H9 (cell line): ENCODE data around the gene RAB2B. TPM values are rescaled to one million over a fixed set of nuclear protein-coding genes. Genes with fewer than 3 reads are reported as not detected.

Source experiments
- DNase-seq: peaks from one replicate; pipeline ENCODE4 v3.0.0-alpha.2; 2017
- H2AFZ ChIP-seq: one replicate; pipeline ENCODE4 v1.6.1; 2013; ENCODE audit warnings: mild to moderate bottlenecking, low read length, control low read depth, moderate library complexity
- H2AK5ac ChIP-seq: 2 replicates; pipeline ENCODE4 v1.6.1; 2013; ENCODE audit warnings: low read length, control low read depth, mixed read lengths; ENCODE audit not compliant: insufficient read length
- H2BK120ac ChIP-seq: one replicate; pipeline ENCODE4 v1.6.1; 2013; ENCODE audit warnings: low read depth, mild to moderate bottlenecking, low read length, control low read depth, inconsistent platforms; ENCODE audit not compliant: poor library complexity, severe bottlenecking
- H2BK12ac ChIP-seq: 2 replicates; pipeline ENCODE4 v1.6.1; 2013; ENCODE audit warnings: low read length, control low read depth, mixed read lengths, low read depth; ENCODE audit not compliant: insufficient read length
- H2BK15ac ChIP-seq: 2 replicates; pipeline ENCODE4 v1.6.1; 2013; ENCODE audit warnings: low read depth, low read length, control low read depth
- H2BK20ac ChIP-seq: one replicate; pipeline ENCODE4 v1.6.1; 2013; ENCODE audit warnings: low read depth, mild to moderate bottlenecking, low read length, control low read depth, inconsistent platforms; ENCODE audit not compliant: poor library complexity, severe bottlenecking
- H2BK5ac ChIP-seq: 2 replicates; pipeline ENCODE4 v1.6.1; 2013; ENCODE audit warnings: low read length, control low read depth, mixed read lengths; ENCODE audit not compliant: insufficient read length
- H3K14ac ChIP-seq: 2 replicates; pipeline ENCODE4 v1.6.1; 2013; ENCODE audit warnings: low read length, control low read depth; ENCODE audit not compliant: insufficient read depth
- H3K18ac ChIP-seq: 2 replicates; pipeline ENCODE4 v1.6.1; 2013; ENCODE audit warnings: low read depth, mild to moderate bottlenecking, mixed read lengths, low read length, control low read depth; ENCODE audit not compliant: insufficient read length
- H3K23ac ChIP-seq: 2 replicates; pipeline ENCODE4 v1.6.1; 2013; ENCODE audit warnings: low read length, control low read depth, mixed read lengths, low read depth; ENCODE audit not compliant: insufficient read length
- H3K23me2 ChIP-seq: 2 replicates; pipeline ENCODE4 v1.6.1; 2013; ENCODE audit warnings: low read depth, mild to moderate bottlenecking, mixed read lengths, low read length, control low read depth; ENCODE audit not compliant: insufficient read length, poor library complexity, severe bottlenecking
- H3K27ac ChIP-seq: 2 replicates; pipeline ENCODE4 v1.5.1; 2013; ENCODE audit warnings: low read length, control low read depth, mixed read lengths, low read depth; ENCODE audit not compliant: insufficient read length
- H3K27me3 ChIP-seq: 2 replicates; pipeline ENCODE4 v1.6.1; 2013; ENCODE audit warnings: low read length, control low read depth, inconsistent platforms; ENCODE audit not compliant: insufficient read depth
- H3K4ac ChIP-seq: 2 replicates; pipeline ENCODE4 v1.6.1; 2013; ENCODE audit warnings: low read depth, mild to moderate bottlenecking, control low read depth, inconsistent platforms, low read length, moderate library complexity
- H3K4me1 ChIP-seq: 2 replicates; pipeline ENCODE4 v1.6.1; 2013; ENCODE audit warnings: low read length, control low read depth, inconsistent platforms; ENCODE audit not compliant: insufficient read depth
- H3K4me2 ChIP-seq: 2 replicates; pipeline ENCODE4 v1.6.1; 2013; ENCODE audit warnings: low read length, control low read depth, mixed read lengths; ENCODE audit not compliant: insufficient read length, insufficient read depth
- H3K56ac ChIP-seq: 2 replicates; pipeline ENCODE4 v1.6.1; 2013; ENCODE audit warnings: low read depth, mild to moderate bottlenecking, mixed read lengths, low read length, control low read depth; ENCODE audit not compliant: insufficient read length
- H3K79me1 ChIP-seq: 2 replicates; pipeline ENCODE4 v1.6.1; 2013; ENCODE audit warnings: low read depth, mild to moderate bottlenecking, moderate library complexity, low read length, control low read depth, inconsistent platforms; ENCODE audit not compliant: insufficient read depth, poor library complexity, severe bottlenecking
- H3K79me2 ChIP-seq: 2 replicates; pipeline ENCODE4 v1.6.1; 2013; ENCODE audit warnings: low read length, control low read depth, inconsistent platforms; ENCODE audit not compliant: insufficient read depth
- H3K9ac ChIP-seq: 2 replicates; pipeline ENCODE4 v1.6.1; 2013; ENCODE audit warnings: low read length, control low read depth, mixed read lengths; ENCODE audit not compliant: insufficient read length; ENCODE audit errors: extremely low read depth
- H3K9me3 ChIP-seq: one replicate; pipeline ENCODE4 v1.6.1; 2013; ENCODE audit warnings: low read depth, low read length, inconsistent platforms; ENCODE audit not compliant: control insufficient read depth
- H3T11ph ChIP-seq: one replicate; pipeline ENCODE4 v1.6.1; 2013; ENCODE audit warnings: mild to moderate bottlenecking, low read length, control low read depth, inconsistent platforms
- H4K20me1 ChIP-seq: one replicate; pipeline ENCODE4 v1.6.1; 2013; ENCODE audit not compliant: control insufficient read depth, insufficient read length, insufficient read depth
- H4K5ac ChIP-seq: 2 replicates; pipeline ENCODE4 v1.6.1; 2013; ENCODE audit warnings: low read depth, mild to moderate bottlenecking, mixed read lengths, low read length, control low read depth; ENCODE audit not compliant: insufficient read length
- H4K8ac ChIP-seq: replicated peaks from 2 replicates; pipeline ENCODE4 v1.6.1; 2013; ENCODE audit warnings: low read length, control low read depth, mixed read lengths, low read depth; ENCODE audit not compliant: insufficient read length
- H4K91ac ChIP-seq: 2 replicates; pipeline ENCODE4 v1.6.1; 2013; ENCODE audit warnings: low read depth, mild to moderate bottlenecking, moderate library complexity, mixed read lengths, low read length, control low read depth; ENCODE audit not compliant: insufficient read length
- H3K27ac Mint-ChIP-seq, 3 experiments: 2 replicates in 2 of 3; 3 replicates in 1 of 3; pipeline ENCODE4 v1.8.0; 2020 to 2021; ENCODE audit warnings: mixed read lengths in 3 of 3, mild to moderate bottlenecking in 1 of 3, moderate library complexity in 1 of 3
- H3K27me3 Mint-ChIP-seq: 2 replicates; pipeline ENCODE4 v1.8.0; 2021; ENCODE audit warnings: low read depth, mild to moderate bottlenecking, moderate library complexity, mixed read lengths
- H3K36me3 Mint-ChIP-seq, 3 experiments: 2 replicates in 2 of 3; 3 replicates in 1 of 3; pipeline ENCODE4 v1.8.0; 2020 to 2021; ENCODE audit warnings: low read depth in 3 of 3, mixed read lengths in 3 of 3; ENCODE audit not compliant: insufficient read depth in 1 of 3
- H3K4me1 Mint-ChIP-seq, 2 experiments: 2 replicates each; pipeline ENCODE4 v1.8.0; 2020; ENCODE audit warnings: mixed read lengths in 2 of 2
- H3K4me3 Mint-ChIP-seq, 2 experiments: 2 replicates in 1 of 2; 3 replicates in 1 of 2; pipeline ENCODE4 v1.8.0; 2020 to 2021; ENCODE audit warnings: mild to moderate bottlenecking in 2 of 2, mixed read lengths in 2 of 2, moderate library complexity in 1 of 2
- H3K9me3 Mint-ChIP-seq, 2 experiments: 2 replicates in 1 of 2; 3 replicates in 1 of 2; pipeline ENCODE4 v1.8.0; 2020; ENCODE audit warnings: mild to moderate bottlenecking in 2 of 2, mixed read lengths in 2 of 2, moderate library complexity in 1 of 2
- WGBS: extraction: QIAGEN DNeasy Blood & Tissue Kit; methylation state at CpG from one replicate; pipeline ENCODE4 v1.1.7; 2013; ENCODE audit warnings: missing lambda C conversion rate, low lambda C conversion rate, mixed read lengths; ENCODE audit not compliant: insufficient read length; ENCODE audit errors: extremely low coverage; 5-methylcytosine and 5-hydroxymethylcytosine counted together
- total RNA-seq: library from RNA; stranded (reverse); gene quantifications from 2 replicates; pipeline ENCODE4 v1.2.1, GENCODE V29; 2021
- TF ChIP-seq, protein P1 (sequence below): fragments of 200-600 bp; sonication (generic); conservative IDR thresholded peaks from 3 replicates; pipeline ENCODE4 v1.8.0; 2021; ENCODE audit warnings: antibody characterized with exemption, mild to moderate bottlenecking

The RAB2B gene
- total RNA-seq, 1 experiment from 2014 or later = 27.9 TPM

DNA sequence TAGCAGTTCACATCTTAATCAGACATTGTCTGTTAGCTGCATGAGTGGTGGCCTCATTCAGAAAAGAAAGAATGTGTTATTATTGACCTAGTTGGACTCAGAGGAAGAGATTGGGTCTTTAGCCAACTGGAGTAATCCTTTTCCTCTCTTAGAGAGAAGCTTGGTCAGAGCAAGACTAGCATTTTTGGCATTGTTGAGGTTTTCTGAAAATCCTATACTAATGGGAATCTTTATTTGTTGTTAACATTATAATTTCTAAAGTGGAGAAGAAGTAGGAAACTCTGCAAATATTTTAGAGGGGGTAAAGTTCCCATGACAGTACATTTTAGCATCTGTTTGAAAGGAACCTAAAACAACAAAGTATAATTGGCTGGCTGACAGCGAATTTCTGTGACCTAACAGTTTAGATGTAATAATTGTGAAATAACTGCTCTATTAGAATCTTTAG, 9.9 kb upstream of the RAB2B start:
- no peaks in the 10 kb centered on the region for H3K9me3 Mint-ChIP-seq
- Histone ChIP-seq H2BK15ac (no peak overlapping the region), H3K79me1 (no peaks in the 10 kb centered on the region), H2BK20ac (no peak overlapping the region), H3K9ac (no peak overlapping the region), H3K4me2 (no peak overlapping the region), H2BK12ac (no peak overlapping the region), H2BK5ac (no peak overlapping the region), H3K23me2 (no peaks in the 10 kb centered on the region), H3K18ac (no peak overlapping the region), H2AFZ (no peak overlapping the region), H3K9me3 (no peaks in the 10 kb centered on the region), H2BK120ac (no peak overlapping the region), H3K4ac (no peak overlapping the region), H4K91ac (no peak overlapping the region), H4K20me1 (no peaks in the 10 kb centered on the region), H3K27me3 (no peaks in the 10 kb centered on the region), H3K56ac (no peak overlapping the region), H3T11ph (no peak overlapping the region), H3K14ac (no peak overlapping the region), H3K23ac (no peak overlapping the region), H2AK5ac (no peak overlapping the region), H4K5ac (no peak overlapping the region), H3K27ac (no peak overlapping the region), H3K79me2 (no peaks in the 10 kb centered on the region), H3K4me1 (no peaks in the 10 kb centered on the region), H4K8ac (no peak overlapping the region)
- no peak overlapping the region for H3K27ac Mint-ChIP-seq
- H3K27me3 Mint-ChIP-seq = no peaks in the 10 kb centered on the region
- no peak overlapping the region for H3K4me3 Mint-ChIP-seq
- DNase-seq = no peak
- peaks cover 9 to 36% (median 33%) of the 10 kb centered on the region in 3 experiments; a peak in 6 of 7 replicates for H3K36me3 Mint-ChIP-seq
- no CpG with 5 or more reads among the region's 1 CpG for WGBS
- TF ChIP-seq, protein P1, sequence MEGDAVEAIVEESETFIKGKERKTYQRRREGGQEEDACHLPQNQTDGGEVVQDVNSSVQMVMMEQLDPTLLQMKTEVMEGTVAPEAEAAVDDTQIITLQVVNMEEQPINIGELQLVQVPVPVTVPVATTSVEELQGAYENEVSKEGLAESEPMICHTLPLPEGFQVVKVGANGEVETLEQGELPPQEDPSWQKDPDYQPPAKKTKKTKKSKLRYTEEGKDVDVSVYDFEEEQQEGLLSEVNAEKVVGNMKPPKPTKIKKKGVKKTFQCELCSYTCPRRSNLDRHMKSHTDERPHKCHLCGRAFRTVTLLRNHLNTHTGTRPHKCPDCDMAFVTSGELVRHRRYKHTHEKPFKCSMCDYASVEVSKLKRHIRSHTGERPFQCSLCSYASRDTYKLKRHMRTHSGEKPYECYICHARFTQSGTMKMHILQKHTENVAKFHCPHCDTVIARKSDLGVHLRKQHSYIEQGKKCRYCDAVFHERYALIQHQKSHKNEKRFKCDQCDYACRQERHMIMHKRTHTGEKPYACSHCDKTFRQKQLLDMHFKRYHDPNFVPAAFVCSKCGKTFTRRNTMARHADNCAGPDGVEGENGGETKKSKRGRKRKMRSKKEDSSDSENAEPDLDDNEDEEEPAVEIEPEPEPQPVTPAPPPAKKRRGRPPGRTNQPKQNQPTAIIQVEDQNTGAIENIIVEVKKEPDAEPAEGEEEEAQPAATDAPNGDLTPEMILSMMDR = no peak
- H3K4me1 Mint-ChIP-seq = no peaks in the 10 kb centered on the region
